GM19463 (cell line): Measurements from ENCODE around the gene CAMK2D.

Experiments used
- ATAC-seq: cut with Tn5 transposase; IDR thresholded peaks from one replicate; pipeline ENCODE4 v1.9.1; 2021; ENCODE audit warnings: mild to moderate bottlenecking, moderate library complexity; ENCODE audit not compliant: unreplicated experiment

CAMK2D gene

DNA sequence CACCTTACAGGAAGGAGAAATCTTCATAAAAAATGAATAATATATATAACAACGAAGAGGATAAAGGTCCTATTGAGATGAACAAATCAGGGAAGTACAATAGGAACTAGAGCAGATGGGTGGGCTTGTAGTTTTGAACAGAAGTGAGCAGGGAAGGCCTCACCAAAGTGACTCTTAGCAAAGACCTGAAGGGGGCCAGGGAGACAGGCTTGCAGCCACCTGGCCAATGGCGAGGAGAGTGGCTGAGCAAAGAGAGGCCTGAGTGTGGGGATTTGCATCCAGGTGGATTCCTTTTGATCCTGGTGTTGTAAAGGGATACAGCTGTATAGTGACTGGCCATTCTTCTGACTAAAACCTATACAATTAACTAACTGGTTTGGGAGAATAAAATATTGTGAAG, 354.1 kb downstream of the CAMK2D start:
- no peak for ATAC-seq

DNA sequence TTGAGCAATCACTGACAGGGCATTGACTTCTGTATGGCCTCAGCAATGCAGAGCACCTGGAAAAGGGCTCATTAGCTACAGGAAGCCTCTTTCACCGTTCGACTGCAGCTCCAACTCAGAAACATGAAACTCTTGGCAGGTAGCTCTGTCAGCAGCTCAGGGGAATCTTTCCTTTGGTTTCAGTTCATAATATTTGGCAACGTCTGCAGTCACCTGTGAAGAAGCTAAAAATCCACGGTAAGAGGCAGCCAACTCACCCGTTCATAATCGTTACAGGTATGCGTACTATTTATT, 354.9 kb downstream of the CAMK2D start:
- ATAC-seq, result no peak

DNA sequence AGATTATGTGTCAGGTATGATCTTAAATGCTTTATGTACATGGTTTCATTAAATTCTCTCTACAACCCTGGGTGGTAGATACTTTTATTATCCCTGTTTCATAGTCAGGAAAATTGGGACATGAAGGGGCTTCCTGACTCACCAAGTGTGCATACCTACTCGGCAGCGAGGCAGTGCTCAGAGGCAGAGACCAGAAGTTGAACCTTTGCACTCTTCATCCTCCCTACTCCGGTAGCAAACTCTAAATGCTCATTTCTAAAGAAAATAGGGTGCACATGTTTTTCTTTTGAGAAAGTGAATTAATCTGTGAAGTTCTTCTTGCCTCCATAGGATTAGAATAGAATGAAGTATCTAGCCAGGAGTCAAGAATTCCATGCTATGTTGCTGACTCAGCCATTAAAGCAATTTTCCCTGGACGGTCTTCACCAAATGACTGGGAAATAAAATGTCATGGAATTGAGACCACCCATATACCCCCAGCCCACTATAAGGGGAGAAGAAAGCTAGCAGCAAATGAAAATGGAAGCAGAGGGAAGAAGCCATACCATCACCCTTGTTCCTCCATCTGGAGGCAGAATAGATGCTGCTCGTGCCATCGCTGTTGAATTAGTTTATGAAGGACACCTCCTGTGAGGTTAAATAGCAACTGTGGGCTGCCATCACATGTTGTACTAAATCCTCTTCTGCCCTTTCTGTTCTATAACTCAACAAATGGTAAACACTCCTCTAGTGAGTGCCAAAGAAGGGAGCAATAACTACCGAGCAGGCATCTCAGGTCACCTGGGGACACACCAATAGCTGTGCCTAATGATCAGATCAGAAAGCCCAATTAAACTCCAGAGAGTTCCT, 355.4 kb downstream of the CAMK2D start:
- no peak for ATAC-seq

DNA sequence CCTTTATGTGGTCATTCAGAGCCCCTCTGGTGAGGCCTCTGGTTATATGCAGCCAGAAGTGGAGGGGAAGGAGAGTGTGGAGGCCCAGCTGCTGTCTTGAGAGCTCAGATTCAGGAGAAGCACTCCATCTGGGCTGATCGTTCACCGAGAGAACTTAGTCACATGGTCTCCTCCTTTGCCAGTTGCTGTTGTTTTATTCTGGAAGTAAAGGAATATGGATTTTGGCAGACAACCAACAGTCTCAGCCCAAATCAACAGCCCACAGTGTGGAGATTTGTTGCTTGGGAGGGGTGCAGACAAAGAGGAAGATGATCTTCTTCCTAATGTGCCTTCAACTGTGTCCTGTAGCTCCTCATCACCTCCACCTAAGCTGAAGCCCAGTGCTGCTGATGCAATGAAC, 356.7 kb downstream of the CAMK2D start:
- no peak for ATAC-seq

DNA sequence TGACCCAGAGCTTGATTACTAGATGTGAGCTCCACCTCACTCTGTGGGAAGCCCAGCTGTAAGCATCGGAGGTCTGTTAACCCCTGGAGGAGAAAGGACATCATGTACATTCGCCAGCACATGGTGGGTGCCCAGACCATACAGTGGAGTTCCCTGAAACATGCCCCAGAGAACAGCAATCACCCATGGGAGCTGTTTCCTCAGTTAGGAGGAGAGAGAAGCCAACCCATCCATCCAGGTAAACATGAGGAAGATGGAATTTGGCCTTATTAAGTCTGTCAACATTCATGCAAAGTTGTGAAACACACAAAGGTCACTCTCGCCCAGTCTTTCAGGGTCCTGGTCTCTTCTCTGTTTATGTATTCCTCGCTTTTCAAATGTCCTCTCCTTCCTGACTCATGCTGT, 357.4 kb downstream of the CAMK2D start:
- ATAC-seq, result no peak
